Adrenal gland (tissue), 5 donors: ENCODE measurements around the gene ZNF138.

Experiments used
- CTCF ChIP-seq, 6 experiments: fragments of 450-650 bp in 4 of 6; fragments of 200-600 bp in 2 of 6; sonication (generic) in 1 of 6; IDR thresholded peaks; 1 replicate in 5 of 6; 2 replicates in 1 of 6; pipeline versions ENCODE4 v1.5.1 to v1.8.0; 2016 to 2021; ENCODE audit warnings: antibody characterized with exemption in 6 of 6, mild to moderate bottlenecking in 2 of 6, moderate library complexity in 1 of 6
- POLR2A ChIP-seq, 2 donors: fragments of 450-650 bp; IDR thresholded peaks; one replicate each; pipeline ENCODE4 v1.6.1; 2017; ENCODE audit warnings: antibody characterized with exemption in 2 of 2, mild to moderate bottlenecking in 2 of 2, moderate library complexity in 1 of 2
- donor health status: DM: no; HTN: no; CAD: no.

- TF ChIP-seq CTCF (IDR thresholded peaks at IDR 0.05) (no peak), POLR2A (IDR thresholded peaks at IDR 0.05) (no peak)
Measured at GRCh38 chr7:64881461-64882287, 87.4 kb downstream of the ZNF138 start.
